Germinal center (tissue), 1 donor: Measurements from ENCODE around the gene REC114.

Experiments used
- DNase-seq: peaks from one replicate; pipeline ENCODE4 v3.0.0; 2012; ENCODE audit warnings: mixed read lengths, low spot score

Gene REC114

GRCh38 chr15:73578026-73578425, 135.1 kb downstream of the REC114 start:
- no peak for DNase-seq

GRCh38 chr15:73582851-73583379, 140.0 kb downstream of the REC114 start:
- no peak for DNase-seq

- DNase-seq: no peak
These were observed 140.6 kb downstream of the REC114 start for GRCh38 chr15:73583544-73583943.

GRCh38 chr15:73584699-73585420, 141.9 kb downstream of the REC114 start:
- DNase-seq: no peak

GRCh38 chr15:73585871-73586654, 143.1 kb downstream of the REC114 start:
- DNase-seq: no peak

GRCh38 chr15:73589766-73590165, 146.8 kb downstream of the REC114 start:
- no peak for DNase-seq

- DNase-seq: no peak
These were observed 147.3 kb downstream of the REC114 start for GRCh38 chr15:73590263-73590662.

GRCh38 chr15:73593304-73594074, 150.5 kb downstream of the REC114 start:
- no peak for DNase-seq

- DNase-seq: no peak
These were observed 151.1 kb downstream of the REC114 start for GRCh38 chr15:73594109-73594508.

GRCh38 chr15:73596174-73596573, 153.2 kb downstream of the REC114 start:
- no peak for DNase-seq

- no peak for DNase-seq
These were observed 154.2 kb downstream of the REC114 start for GRCh38 chr15:73597036-73597638.

- no peak for DNase-seq
These were observed 155.7 kb downstream of the REC114 start for GRCh38 chr15:73598530-73599160.

GRCh38 chr15:73599934-73600333, 157.0 kb downstream of the REC114 start:
- no peak for DNase-seq

- no peak for DNase-seq
These were observed 157.7 kb downstream of the REC114 start for GRCh38 chr15:73600413-73601335.

- no peak for DNase-seq
These were observed 158.8 kb downstream of the REC114 start for GRCh38 chr15:73601451-73602445.

- DNase-seq: no peak
These were observed 159.5 kb downstream of the REC114 start for GRCh38 chr15:73602446-73602843.

GRCh38 chr15:73602992-73603391, 160.0 kb downstream of the REC114 start:
- no peak for DNase-seq

GRCh38 chr15:73604477-73604876, 161.5 kb downstream of the REC114 start:
- DNase-seq: no peak

- DNase-seq: no peak
These were observed 162.9 kb downstream of the REC114 start for GRCh38 chr15:73605759-73606436.
